Cortex of kidney (tissue), 1 donor: ENCODE results near the gene ERCC3.
"Not testable (repeated sequence)": the region's sequence is repeated elsewhere in the genome, so short reads cannot be mapped to it uniquely, and the experiment has no call there.

Experiments used
- DNase-seq: peaks from one replicate; lab custom pipeline; 2025; lab: John Stamatoyannopoulos, UW

ERCC3 gene

DNA sequence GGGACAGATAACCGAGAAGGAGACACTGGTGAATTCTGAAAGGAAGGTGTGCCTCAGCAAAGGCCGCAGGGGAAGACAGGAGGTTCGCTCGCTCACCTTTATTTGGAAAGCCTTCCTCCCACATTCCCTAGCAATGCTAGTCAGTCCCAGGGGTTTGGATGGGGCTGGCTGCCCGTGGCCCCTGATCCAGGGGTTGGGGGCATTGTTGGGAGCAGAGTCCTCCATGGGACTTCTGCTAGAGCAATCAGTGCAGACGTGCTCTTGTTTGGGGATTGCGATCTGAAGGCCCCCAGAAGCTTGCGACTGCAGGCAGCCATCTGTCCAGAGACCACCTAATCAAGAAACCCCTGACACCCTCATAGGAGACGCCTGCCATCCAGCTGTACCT lies 67.8 kb downstream of the ERCC3 start:
- no peak for DNase-seq

DNA sequence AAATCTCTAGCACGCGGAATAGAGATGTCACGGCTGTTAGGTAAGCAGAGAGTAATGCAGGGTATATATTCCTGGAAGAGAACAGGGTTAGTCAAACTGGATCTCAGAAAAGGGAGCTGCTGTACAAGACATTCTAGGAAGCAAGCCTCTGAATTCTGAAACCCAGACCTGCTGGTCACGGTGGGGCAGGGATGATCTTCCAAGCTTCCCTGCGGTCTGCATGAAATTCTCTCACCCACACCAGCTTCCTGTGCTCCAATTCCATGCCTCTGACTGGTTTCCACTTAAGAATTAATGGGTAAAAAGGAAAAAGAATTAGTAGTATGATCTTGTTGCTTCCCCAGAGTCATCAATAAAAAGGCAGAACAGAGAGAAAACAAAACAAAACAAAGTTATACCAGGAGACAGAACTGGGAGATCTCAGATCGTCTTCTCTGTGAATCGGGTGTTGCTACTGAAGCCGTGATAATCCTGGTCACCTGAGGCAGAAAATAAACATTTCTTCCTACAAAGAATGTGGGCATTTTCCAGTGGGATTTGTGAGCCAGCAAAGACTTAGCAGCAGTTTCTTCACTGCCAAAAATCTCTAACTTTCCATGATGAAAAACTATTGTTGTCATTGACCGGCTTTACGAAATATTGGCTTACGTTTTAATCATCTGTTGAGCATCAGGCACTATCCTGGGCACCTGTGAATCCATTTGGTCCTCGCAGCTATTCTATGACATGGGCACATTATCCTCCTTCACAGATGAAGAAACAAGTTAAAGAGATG lies 68.6 kb downstream of the ERCC3 start:
- no peak for DNase-seq

DNA sequence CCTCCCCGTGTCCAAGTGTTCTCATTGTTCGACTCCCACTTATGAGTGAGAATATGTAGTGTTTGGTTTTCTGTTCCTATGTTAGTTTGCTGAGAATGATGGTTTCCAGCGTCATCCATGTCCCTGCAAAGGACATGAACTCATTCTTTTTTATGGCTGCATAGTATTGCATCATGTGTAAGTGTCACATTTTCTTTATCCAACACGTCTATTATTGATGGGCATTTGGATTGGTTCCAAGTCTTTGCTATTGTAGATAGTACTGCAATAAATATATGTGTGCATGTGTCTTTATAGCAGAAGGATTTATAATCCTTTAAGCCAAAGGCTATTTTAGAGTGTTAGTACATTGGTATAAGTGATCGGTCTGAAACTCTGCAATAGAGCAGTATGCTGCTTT lies 69.8 kb downstream of the ERCC3 start:
- not testable (repeated sequence) for DNase-seq

DNA sequence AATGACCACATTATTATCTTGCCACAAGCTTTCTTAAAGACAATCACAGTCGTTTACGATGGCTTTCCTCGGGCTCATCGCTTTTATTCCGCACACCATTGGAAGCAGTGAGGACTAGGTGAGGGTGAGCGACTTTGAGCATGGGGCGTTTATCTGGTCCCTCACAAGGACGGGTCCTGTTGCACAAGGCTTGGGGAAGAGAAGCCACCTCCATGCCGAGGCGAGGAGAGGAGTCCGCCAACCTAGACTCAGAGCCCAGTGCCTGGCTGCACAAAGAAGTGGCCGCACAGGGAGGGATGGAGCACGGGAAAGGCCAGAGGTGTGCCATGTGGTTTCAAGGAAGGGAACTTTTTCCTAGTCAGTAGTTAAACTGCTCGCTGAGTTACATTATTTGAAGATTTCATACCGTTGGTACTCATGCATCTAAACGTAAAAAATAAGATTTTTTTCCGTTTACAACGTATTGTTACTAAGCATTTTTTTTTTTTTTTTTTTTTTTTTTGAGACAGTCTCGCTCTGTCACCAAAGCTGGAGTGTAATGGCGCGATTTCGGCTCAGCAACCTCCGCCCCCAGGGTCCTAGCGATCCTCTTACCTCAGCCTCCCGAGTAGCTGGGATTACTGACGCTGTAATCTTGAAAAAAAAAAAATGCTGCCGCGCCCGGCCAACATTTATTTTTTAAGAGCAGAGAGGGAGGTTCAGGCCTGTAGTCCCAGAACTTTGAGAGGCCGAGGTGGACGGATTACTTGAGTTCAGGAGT lies 73.0 kb downstream of the ERCC3 start:
- no peak for DNase-seq

DNA sequence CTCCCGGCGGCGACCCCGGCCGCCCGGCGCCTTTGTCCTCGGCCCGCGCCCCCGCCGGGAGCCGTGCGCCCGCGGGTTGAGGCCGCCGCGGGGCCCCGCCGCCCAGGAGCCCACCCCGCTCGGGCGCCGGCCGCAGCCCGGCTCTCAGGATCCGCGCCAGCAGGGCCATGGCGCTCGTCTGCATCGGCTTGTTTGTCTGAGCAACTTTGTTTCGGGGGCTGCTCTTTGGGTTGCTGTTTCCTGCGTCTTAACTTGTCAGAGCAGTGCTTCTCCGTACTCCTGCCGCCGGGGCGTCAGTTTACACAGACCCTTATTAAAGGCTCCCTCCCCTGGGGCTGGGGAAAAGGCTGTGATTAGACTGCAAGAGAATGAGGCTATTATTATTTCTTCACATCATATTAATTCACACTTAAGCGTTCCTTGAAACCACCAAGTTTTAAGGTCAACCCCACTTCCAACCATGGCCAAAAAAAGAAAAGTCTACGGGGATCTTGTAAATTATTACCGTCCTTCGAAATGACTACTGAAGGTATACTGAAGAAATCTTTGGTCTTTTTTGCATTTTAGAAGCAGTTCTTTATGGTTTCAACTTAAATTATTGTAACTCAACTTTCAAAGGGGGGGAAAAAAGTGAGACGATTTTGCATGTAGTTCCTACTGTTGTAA lies 73.7 kb downstream of the ERCC3 start, which contains the start of gene CYP27C1:
CYP27C1 (minus strand) TSS at position 198 of the 666 bp plus-strand sequence; CDS start at position 169, 29 bp downstream.
- no peak for DNase-seq

DNA sequence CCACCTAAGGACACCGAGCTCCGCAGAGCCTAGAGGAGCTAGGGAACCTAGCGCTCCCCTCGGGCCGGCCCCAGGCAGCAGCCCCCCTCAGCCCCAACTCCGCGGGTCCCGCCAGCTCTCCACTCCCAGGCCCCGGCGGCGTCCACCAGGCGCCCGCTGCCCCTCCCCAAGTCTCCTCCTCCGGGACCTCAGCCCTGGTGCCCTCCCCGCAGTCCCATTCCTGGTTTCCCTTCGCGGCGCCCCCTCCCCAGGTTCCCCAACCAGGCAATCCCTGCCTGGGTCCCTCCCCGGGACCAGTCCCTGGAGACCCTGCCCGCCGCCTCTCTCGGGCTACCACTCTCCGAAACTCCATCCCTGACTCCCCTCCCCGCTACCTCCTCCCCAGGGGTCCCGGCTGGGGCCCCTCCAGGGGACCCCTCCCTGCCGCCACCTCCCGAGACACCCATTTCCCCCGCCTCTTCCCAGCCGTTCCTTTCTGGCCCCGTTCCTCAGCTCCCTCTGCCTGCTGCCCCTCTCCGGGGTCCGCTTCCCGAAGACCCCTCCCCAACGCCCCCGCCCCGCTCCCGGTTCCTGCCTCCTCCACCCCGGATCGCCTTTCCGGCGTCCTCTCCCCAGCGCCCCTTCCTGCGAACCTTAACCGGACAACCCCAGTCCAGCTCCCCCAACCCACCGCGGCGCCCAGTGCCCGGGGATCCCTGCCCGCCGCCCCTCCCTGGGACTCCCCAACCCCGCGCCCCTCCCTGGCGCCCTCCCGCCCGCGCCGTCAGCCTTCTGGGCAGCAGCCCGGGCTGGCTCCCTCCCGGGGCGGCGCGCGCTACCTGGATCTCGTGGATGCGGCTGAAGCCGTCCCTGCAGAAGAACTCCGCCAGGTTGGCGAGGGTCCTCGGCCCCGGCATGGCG lies 74.5 kb downstream of the ERCC3 start:
- DNase-seq = no peak

DNA sequence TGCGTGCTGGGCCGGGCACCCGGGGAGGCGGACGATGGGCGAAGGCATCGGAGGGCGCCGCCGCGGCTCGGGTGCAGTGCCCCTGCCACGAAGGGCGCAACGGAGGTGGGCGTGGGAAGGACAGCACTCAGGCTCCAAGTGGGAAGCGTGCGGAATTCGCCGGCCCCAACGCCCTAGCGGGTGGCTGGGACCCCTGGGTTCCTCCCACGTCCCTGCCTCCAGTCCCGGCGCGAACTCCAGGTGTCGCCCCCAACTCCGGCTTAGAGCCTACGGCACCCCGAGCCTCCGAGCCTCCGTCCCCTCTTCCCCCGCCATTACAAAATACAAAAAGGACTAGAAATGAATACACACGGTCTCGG lies 75.2 kb downstream of the ERCC3 start:
- DNase-seq = no peak

DNA sequence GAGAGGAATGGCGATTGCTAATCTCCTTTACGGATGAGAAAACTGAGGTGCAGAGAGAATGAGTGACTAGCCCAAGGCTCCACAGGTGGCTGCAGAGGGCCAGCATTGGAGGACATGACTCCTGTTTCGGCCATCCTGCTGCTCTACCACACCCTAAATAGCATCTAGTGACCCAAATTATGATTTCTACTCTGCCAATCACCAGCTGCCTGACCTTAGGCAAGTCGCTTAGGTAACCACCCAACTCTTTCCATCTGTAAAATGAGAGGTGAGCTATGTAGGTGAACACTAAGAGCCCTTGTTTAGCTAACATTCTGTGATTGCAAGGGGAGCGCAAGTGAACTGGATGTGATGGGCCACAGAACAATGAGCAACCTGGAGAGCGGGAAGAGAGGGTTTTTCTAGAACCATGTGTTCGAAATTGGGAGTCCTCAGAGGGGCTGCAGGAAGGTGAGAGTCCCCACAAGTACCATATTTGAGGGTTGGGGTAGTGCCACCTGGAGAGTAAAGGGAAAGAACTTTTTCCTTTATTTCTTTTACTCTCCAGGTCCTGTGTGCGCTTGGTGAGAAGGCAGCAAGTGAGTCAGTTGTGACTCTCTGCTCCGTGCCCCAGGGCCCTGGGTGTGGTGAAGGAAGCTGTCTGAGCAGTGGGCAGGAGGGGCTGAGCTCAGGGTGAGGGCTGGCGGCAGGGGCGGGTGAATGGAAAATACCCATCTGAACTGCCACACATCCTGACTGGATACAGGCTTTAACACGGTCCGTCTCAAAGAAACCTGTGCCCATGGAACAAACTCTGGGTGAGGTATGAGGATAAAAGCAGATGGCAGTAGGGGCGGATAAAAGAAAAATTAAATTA lies 76.2 kb downstream of the ERCC3 start:
- no peak for DNase-seq

DNA sequence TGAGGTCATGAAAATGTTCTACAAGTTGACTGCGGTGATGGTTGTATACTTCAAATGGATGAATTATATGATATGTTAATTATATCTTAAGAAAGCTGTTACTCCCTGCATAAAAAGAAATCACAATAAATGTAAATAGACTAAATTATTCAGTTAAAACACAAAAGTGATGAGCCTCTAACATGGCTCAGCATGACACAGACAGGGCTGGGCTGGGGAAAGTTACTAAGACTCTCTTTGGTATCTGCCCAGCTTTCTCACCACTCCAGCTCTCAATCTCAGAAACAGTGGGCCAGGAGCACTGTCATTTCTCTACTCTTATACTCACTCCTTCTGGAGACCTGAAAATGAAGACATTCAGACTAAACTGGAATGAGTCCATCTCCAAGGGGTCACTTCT lies 77.4 kb downstream of the ERCC3 start:
- DNase-seq = no peak

DNA sequence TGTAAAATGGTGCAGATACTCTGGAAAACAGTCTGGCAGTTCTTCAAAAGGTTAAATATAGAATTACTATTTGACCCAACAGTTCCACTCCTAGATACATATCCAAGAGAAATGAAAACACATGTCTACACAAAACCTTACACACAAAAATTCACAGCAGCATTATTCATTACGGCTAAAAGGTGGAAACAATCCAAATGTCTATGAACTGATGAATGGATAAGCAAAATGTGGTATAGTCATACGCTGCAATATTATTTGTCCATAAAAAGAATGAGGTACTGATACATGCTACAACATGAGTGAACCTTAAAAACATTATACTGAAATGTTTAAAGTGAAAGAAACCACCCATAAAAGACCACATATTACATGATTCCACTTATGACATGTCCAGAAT lies 77.8 kb downstream of the ERCC3 start:
- no peak for DNase-seq

DNA sequence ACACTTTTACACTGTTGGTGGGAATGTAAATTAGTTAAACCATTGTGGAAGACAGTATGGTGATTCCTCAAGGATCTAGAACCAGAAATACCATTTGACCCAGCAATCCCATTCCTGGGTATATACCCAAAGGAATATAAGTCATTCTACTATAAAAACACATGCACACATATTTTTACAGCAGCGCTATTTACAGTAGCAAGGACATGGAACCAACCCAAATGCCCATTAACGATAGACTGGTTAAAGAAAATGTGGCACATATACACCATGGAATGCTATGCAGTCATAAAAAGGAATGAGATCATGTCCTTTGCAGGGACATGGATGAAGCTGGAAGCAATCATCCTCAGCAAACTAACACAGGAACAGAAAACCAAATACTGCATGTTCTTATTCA lies 79.7 kb downstream of the ERCC3 start:
- DNase-seq = not testable (repeated sequence)

DNA sequence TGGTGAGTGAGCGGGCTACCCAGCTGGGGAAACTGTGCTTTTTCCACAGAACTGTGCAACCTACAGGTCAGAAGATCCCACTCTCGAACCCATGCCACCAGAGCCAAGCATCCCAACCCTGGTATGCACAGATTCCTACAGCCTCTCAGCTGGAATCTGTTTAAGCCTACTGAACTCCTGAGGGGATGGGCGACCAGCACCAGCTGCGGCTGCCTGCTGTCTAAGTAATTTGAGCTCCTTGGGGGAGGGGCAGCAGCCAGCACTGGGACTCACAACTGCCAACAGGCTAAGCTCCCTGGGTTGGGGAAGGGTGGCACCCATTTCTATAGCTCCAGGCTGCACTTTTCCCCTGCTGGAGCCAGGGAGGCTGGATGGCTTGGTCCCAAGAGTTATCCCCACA lies 85.6 kb downstream of the ERCC3 start:
- DNase-seq = no peak
